Fibroblast of skin of left biceps (primary cell): ENCODE data around the gene MAN2A2.
"Not testable (repeated sequence)": the region's sequence is repeated elsewhere in the genome, so short reads cannot be mapped to it uniquely, and the experiment has no call there.

Experiments used
- DNase-seq, 2 experiments: peaks; one replicate each; pipeline ENCODE4 v3.0.0-alpha.2; 2013; ENCODE audit warnings: low read depth in 2 of 2

MAN2A2 gene

DNA sequence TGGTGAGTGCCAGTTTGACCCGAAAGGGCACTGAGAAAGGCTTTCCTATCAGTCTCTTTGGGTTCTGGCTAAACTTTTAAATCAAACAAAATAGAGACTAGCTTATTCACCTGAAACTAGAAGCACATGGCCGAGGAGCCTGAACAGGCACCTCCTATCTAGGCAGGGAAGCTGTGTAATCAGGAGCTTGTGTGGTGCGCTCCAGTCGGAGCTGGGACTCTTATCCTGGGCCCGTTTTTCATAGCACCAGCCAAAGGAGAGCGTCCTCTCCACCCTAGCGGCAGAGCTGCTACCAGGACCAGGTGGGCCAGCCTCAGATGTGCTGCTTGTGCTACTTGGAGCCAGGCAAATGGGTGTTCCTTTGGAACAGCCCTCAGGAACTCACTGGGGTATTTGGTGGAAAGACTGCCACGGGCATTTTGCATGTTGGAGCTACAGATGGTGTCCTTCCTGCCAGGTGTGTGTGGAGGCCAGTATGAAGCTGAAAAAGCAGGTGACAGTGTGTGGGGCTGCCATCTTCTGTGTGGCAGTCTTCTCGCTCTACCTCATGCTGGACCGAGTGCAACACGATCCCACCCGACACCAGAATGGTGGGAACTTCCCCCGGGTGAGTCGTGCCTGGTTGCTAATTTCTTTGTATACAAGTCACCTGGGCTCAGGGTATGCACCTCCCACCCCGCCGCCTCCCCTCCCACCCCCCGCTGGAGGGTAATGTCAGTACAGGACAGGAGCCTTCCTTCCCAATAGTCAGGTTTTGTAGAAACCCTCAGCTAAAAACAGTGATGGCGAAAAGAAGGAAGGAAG is 833 bp downstream of the MAN2A2 start:
- DNase-seq = no peak

DNA sequence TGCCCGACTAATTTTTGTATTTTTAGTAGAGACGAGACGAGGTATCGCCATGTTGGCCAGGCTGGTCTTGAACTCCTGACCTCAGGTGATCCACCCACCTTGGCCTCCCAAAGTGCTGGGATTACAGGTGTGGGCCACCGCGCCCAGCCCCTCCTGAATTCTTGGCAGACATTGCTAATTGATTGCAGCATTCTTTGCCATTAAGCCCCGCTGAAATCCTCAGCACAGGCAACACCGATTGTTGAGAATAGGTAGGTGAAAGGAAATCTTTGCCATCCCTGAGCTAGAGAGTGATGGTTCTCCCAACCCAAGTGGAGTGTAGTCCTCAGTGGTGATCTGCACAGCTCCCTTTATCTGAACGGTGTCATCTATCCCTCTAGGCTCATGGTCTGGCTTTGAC is 1.6 kb downstream of the MAN2A2 start:
- no peak for DNase-seq

DNA sequence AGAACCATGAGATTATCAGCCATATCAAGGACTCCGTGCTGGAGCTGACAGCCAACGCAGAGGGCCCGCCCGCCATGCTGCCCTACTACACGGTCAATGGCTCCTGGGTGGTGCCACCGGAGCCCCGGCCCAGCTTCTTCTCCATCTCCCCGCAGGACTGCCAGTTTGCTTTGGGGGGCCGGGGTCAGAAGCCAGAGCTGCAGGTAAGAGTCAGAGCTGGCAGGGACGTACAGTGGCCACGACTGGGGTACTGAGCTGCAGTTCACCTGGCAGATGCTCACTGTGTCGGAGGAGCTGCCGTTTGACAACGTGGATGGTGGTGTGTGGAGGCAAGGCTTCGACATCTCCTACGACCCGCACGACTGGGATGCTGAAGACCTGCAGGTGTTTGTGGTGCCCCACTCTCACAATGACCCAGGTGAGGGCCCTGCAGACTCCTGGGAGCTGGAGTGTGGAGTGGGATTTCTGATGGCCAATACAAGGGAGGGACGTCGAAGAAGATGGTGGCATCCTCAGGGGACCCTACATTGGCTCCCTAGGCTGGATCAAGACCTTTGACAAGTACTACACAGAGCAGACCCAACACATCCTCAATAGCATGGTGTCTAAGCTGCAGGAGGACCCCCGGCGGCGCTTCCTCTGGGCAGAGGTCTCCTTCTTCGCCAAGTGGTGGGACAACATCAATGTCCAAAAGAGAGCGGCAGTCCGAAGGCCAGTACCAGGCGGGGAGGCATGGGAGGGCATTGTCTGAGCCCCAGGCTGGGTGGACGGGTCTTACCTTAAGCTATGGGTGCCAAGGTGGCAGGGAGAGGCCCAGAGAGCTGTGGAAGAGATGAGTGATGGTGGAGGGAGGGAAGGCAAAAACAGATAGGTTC is 2.4 kb downstream of the MAN2A2 start:
- no peak for DNase-seq

DNA sequence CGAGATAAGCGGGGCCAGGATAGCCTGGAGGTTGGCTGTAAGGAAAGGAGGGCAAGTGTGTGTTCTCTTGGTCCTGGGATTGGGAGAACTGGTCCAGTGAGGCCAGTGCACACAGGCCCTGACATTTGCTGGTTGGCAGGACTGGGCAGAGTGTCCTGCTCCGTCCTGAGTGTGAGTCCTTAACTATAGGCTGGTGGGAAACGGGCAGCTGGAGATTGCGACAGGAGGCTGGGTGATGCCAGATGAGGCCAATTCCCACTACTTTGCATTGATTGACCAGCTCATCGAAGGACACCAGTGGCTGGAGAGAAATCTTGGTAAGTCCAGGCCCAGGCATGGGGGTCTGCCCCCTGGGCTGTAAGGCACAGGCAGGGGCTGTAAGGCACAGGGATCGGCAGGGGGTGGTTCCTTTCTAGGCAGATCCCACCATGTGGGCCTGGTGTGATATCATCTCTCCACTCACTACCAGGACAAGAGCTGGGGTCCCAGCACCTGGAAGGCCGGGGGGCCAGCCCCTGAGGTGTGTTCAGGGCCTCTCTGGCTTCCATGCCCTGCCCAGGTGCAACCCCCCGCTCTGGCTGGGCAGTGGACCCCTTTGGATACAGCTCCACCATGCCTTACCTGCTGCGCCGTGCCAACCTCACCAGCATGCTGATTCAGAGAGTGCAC is 3.2 kb downstream of the MAN2A2 start:
- DNase-seq = no peak

DNA sequence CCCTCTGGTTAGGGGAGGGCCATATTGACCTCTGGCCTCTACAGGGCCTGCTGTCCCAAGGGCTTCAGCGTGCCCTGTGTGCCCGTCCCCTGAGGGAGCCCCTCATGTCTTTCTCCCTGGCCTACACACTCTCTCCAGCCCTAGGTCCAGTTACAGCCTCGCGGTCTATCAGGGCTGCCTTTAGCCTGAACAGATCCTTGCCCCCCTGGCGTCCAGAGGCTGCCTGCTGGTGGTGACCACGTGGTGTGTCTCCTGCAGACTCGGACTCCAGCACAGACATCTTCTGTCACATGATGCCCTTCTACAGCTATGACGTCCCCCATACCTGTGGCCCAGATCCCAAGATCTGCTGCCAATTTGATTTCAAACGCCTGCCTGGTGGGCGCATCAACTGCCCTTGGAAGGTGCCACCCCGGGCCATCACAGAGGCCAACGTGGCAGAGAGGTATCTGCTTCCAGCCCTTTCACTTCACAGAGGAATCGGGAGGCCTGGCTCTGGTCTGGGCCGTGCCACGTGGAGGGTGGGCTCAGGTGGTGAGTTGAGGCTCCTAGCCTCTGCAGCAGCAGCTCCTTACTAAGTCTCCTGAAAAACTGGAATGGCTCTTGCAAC is 4.1 kb downstream of the MAN2A2 start:
- DNase-seq = no peak

DNA sequence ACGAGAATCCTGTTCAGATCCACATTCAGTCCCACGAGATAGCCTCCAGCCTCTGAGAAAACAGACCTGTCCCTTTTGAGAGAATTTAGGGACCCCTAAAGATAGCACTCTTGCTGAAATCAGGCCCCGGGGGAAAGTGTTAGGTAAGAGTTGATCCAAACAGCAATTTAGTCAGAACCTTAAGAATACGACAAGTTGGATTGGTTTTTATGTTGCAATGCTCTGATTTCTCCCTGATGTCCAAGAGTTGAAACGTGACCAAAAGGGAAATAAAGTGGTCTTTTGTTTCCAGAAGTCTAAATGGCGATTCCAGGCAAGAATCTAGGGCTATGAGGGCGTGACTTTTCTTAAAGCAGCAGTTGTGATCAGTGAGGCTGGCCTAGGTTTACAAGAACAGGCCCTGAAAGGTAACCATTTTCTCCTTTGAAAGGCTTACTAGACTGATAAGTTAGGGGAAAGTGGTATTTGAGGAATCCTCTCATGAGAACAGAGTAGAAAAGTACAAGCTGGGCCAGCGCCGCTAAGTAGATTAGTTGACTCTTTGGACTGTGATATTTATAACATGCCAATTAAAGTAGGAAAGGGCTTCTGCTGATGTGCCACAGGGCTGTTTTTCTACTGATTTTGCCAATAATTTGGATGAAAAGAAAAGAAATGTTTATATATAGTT is 4.9 kb downstream of the MAN2A2 start:
- DNase-seq = no peak

DNA sequence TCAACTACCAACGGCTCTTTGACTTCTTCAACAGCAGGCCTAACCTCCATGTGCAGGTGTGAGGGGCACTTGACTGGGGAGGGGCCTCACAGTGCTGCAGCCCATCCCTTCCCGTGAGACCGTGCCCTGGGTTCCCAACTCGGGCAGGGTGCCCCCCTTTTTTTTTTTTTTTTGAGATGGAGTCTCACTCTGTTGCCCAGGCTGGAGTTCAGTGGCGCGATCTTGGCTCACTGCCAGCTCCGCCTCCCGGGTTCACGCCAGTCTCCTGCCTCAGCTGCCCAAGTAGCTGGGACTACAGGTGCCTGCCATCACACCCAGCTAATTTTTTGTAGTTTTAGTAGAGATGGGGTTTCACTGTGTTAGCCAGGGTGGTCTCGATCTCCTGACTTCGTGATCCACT is 6.3 kb downstream of the MAN2A2 start:
- DNase-seq = not testable (repeated sequence)

DNA sequence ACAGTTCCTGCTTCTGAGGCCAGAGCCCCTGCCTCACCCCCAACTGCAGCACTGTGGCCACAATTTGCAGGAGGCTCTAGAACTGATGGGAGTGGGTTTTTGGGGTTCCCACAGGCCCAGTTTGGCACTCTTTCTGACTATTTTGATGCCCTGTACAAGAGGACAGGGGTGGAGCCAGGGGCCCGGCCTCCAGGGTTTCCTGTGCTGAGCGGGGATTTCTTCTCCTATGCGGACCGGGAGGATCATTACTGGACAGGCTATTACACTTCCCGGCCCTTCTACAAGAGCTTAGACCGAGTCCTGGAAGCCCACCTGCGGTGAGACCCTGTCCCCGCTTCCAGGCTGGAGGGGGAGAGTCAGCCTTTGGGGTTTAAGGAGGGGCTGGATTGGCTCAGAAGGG is 6.9 kb downstream of the MAN2A2 start:
- no peak for DNase-seq

DNA sequence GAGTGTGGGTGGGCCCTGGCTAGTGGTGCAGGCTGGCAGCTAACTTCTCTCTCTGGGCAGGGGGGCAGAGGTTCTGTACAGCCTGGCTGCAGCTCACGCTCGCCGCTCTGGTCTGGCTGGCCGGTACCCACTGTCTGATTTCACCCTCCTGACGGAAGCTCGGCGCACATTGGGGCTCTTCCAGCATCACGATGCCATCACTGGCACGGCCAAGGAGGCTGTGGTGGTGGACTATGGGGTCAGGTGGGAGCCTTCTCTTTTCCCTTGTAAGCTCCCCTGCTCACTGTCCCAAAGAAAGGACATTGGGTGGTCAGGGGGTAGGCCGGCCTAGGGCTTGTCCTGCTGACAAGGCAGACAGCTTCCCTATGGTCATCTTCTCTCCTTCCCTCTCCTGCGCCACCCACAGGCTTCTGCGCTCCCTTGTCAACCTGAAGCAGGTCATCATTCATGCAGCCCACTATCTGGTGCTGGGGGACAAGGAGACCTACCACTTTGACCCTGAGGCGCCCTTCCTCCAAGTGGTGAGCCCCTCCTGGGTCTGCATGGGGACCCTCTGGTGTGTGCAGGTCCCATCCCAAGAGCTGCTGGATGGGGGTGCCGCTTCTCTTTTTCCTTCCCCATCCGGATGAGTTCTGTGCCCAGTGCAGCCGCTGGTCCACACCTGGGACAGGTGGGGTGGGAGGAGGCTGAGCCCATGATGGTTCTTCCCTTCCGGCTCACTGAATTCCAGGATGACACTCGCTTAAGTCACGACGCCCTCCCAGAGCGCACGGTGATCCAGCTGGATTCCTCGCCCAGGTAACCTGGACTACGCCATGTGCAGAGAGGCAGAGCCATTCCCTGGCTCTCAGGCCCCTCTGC is 7.6 kb downstream of the MAN2A2 start:
- DNase-seq = no peak

DNA sequence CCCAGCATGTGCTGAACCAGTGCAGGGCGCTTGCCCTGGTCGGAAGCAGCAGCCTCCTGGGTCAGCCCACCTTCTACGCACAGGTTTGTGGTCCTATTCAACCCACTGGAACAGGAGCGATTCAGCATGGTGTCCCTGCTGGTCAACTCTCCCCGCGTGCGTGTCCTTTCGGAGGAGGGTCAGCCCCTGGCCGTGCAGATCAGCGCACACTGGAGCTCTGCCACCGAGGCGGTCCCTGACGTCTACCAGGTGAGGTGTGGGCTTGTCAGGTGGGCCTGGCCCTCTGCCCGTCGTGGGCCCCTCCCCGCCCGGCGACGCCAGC is 8.2 kb downstream of the MAN2A2 start:
- no peak for DNase-seq

DNA sequence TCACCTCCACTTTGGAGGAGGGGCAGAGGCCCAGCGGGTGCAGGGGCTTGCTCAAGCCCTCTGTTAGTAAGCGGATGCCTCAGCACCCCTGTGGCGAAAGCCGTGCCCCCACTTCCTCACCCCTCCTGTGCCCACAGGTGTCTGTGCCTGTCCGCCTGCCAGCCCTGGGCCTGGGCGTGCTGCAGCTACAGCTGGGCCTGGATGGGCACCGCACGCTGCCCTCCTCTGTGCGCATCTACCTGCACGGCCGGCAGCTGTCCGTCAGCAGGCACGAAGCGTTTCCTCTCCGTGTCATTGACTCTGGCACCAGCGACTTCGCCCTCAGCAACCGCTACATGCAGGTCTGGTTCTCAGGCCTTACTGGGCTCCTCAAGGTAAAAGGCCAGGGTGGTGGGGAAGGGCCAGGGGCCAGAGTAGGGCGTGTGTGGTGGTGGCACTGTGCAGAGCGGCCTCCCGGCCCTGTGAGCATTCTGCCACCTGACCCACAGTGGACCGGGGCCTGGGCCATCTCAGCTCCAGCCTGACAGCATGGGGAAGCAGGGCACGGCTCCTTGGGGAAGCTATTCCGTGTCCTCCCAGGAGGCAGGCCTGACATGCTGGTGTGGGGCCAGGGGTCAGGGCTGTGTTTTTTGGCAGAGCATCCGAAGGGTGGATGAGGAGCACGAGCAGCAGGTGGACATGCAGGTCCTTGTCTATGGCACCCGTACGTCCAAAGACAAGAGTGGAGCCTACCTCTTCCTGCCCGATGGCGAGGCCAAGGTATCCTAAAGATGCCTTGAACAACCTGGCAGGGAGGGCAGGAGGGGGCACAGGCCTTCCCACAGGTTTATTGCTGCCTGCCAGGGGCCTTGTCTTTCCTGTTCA is 9.0 kb downstream of the MAN2A2 start:
- no peak for DNase-seq

DNA sequence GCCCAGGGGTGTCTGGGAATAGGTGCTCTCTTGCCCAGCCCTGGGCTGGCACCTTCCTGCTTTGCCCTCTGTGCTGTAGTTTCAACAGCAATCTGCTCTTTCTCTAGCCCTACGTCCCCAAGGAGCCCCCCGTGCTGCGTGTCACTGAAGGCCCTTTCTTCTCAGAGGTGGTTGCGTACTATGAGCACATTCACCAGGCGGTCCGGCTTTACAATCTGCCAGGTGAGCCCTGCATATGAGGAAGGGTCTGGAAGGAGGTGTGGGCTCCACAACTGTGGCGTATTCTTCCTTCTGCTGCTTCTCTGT is 9.6 kb downstream of the MAN2A2 start:
- DNase-seq = no peak

DNA sequence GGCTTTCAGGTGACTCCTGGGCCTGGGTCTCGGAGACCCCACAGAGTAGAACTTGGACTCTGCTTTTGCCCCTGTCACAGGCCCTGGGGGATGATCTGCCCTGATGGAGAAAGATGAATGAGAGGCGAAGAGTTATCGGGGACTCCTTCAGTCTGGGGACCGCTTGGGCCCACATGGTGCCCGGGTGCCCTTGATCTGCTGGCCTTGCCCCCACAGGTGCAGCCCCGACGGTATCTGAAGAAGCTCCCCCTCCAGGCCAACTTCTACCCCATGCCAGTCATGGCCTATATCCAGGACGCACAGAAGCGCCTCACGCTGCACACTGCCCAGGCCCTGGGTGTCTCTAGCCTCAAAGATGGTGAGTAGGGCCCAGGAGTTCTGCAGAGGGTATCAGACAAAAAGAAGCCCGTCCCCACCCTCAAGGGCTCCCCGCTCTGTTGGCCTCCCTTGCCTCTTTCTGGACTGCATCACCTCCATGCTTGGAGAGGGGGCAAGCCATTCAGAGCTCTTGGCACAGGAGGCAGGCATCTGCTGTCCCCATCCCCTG is 10.4 kb downstream of the MAN2A2 start:
- no peak for DNase-seq

DNA sequence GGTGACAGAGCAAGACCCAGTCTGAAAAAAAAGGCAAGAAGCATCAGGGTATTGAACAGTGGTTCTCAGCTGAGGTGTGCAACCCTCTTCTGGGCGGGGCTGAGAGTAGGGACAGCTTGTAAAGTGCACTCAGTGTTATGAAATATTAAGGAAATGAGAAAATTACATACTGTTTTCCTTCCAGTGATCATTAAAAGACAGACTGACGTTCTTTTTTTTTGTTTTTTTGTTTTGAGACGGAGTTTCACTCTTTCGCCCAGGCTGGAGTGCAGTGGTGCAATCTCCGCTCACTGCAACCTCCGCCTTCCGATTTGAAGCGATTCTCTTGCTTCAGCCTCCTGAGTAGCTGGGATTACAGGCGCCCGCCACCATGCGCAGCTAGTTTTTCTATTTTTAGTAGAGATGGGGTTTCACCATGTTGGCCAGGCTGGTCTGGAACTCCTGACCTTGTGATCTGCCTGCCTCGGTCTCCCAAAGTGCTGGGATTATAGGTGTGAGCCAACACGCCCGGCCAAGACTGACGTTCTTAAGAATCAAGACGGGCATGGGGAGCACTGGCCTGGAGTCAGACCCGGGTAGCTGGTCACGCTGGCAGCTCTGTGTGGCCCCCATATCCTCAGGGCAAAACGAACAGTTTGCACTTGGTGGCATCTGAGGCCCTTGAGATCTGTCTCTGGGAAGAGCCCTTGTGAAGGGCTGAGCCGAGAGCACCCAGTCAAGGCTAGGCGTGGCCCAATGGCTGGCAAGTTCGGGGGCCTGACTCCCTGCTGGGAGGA is 11.4 kb downstream of the MAN2A2 start:
- DNase-seq = no peak

DNA sequence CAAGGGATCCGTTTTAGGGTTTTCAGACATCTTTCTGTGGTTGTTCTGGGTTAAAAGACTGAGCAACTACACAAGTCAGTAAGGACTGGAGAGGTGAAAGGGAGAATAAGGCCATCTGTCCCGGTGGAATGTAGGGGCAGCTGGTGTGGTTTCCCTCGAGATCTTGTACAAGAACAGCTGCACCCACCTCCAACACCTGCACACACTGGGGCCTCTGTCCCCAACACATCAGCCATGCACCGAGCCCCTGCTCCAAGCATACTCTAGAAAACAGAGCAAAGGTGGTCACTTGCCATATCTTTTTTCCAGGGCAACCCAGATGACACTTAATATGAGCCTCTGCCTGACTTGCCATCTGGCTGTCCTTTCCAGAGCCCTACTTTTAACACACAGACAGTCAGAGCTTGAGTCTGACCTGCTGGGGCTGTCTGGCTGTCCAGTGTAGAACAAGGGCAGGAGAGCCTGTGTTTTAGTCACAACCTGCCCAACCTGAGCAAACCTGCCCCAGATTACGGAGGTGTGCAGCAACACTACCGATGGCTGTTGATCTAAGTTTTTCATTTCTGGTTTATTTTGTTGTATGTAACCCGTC is 12.2 kb downstream of the MAN2A2 start:
- DNase-seq = no peak

DNA sequence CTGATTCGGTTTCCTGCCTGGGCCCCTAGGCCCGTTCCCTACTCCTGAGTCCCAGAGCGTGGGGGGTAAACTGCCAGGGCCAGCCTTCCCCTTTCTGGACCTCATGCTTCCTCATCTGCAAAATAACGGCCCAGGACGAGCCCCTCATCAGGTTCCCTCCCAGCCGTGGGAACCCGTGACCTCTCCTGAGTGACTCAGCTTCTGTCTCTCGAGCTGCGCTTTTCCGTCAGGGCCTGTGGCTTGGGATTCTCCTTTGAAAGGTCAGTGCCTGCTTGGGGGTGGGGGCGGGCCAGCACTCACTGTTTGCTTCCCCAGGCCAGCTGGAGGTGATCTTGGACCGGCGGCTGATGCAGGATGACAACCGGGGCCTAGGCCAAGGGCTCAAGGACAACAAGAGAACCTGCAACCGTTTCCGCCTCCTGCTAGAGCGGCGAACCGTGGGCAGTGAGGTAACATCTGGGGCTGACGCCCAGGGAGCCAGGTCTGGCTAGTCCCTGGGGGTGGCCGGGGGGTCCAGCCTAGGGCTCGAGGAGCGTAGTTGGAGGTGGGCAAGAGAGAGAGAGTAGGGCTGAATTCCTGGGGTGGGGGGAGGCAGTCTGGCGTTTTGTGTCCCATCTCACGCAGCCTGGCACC is 12.8 kb downstream of the MAN2A2 start:
- DNase-seq = no peak

DNA sequence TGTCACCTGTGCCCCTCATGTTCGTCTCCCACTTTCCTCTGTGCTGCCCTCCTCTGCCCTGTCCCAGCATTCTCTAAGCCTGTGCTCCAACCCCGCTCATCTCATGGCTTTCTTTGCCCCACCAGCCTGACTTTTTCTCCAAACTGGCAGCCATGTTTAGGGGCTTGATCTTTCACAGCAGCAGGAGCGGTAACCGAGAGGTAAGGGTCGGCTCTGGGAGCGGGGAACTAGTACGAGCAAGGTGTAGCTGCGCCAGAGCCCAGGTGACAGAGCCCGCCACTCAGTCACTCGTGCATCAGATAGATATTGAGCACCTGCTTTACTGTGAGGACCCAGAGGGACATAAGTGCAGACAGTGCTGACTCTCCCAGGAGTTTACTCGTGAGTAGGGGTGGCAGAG is 13.4 kb downstream of the MAN2A2 start:
- no peak for DNase-seq

DNA sequence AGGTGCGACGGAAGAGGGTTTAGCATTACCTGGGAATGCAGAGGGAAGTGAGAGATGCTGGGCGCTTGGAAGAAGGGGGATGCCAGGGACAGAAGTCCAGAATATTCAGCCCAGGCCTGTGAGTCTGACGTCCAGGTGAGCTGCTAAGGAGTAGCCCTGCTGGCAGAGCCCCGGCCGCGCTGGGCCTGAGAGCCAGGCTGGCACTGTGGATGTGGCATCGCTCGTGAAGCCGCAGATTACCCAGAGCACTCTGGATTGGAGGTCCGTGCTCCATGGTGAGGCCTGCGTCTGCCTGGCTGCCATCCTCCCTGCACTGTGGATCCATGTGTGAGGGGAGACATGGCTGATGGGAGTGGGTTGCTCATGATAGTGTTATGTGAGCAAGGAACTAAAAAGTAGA is 14.5 kb downstream of the MAN2A2 start:
- DNase-seq = no peak
